B cell (primary cell): ENCODE measurements around the gene DDX39B. TPM values are rescaled to one million over a fixed set of nuclear protein-coding genes. Genes with fewer than 3 reads are reported as not detected.
A peak's percentile ranks its signal among the peaks of the same experiment; 100 is the strongest.
"Not testable (repeated sequence)": the region's sequence is repeated elsewhere in the genome, so short reads cannot be mapped to it uniquely, and the experiment has no call there.

Experiments
- ATAC-seq: fragments of 200-7000 bp; cut with Tn5 transposase; one replicate; pipeline ENCODE4 v1.10.0; 2021; ENCODE audit warnings: low read depth, mild to moderate bottlenecking, moderate number of reproducible peaks, moderate library complexity
- CTCF ChIA-PET: fragments of 350-600 bp; sonication (Branson Sonifier 250); formaldehyde crosslinking; loops from one replicate; lab custom pipeline; 2021; ENCODE audit warnings: antibody characterized with exemption, inconsistent platforms; lab: Charles Lee
- POLR2A ChIA-PET: fragments of 350-600 bp; sonication (Branson Sonifier 250); formaldehyde crosslinking; loops from one replicate; lab custom pipeline; 2021; ENCODE audit warnings: antibody characterized with exemption; lab: Charles Lee
- DNase-seq: peaks from one replicate; pipeline ENCODE4 v3.0.0; 2013
- H2AFZ ChIP-seq: 2 replicates; pipeline ENCODE4 v1.6.1; 2012; ENCODE audit warnings: mild to moderate bottlenecking, low read depth, low read length; ENCODE audit not compliant: insufficient read depth, poor library complexity, severe bottlenecking
- H3K27ac ChIP-seq, 2 donors: 1 replicate in 1 of 2; 2 replicates in 1 of 2; pipeline ENCODE4 v1.5.1; 2012 to 2013; ENCODE audit warnings: low read length in 2 of 2, mild to moderate bottlenecking in 2 of 2, moderate library complexity in 1 of 2
- H3K27me3 ChIP-seq, 4 experiments: fragments of 200-600 bp in 1 of 4; sonication (generic) in 1 of 4; replicated peaks in 1 of 4; 1 replicate in 2 of 4; 2 replicates in 2 of 4; pipeline versions ENCODE4 v1.6.1 to v1.7.0; 2013 to 2016; ENCODE audit warnings: low read length in 3 of 4, mild to moderate bottlenecking in 2 of 4, mixed read lengths in 1 of 4, moderate library complexity in 1 of 4; ENCODE audit not compliant: insufficient read depth in 4 of 4, control insufficient read depth in 3 of 4; ENCODE audit errors: control extremely low read depth in 1 of 4
- H3K36me3 ChIP-seq, 2 experiments: replicated peaks in 1 of 2; 1 replicate in 1 of 2; 2 replicates in 1 of 2; pipeline versions ENCODE4 v1.6.1 to v1.7.1; 2013; ENCODE audit warnings: low read length in 1 of 2; ENCODE audit not compliant: insufficient read depth in 2 of 2, control insufficient read depth in 1 of 2; ENCODE audit errors: control extremely low read depth in 1 of 2, extremely low read depth in 1 of 2
- H3K4me1 ChIP-seq, 2 donors: fragments of 200-600 bp in 1 of 2; sonication (generic) in 1 of 2; 1 replicate in 1 of 2; 2 replicates in 1 of 2; pipeline versions ENCODE4 v1.5.1 to v1.6.1; 2013 to 2017; ENCODE audit warnings: low read length in 2 of 2; ENCODE audit not compliant: control insufficient read depth in 2 of 2, insufficient read depth in 2 of 2
- H3K4me2 ChIP-seq: replicated peaks from 2 replicates; pipeline ENCODE3; 2012; ENCODE audit warnings: mild to moderate bottlenecking, low read depth, low read length; ENCODE audit not compliant: poor library complexity, severe bottlenecking
- H3K4me3 ChIP-seq, 5 experiments: fragments of 200-600 bp in 1 of 5; sonication (generic) in 1 of 5; 1 replicate in 3 of 5; 2 replicates in 2 of 5; pipeline versions ENCODE4 v1.5.1 to v1.7.0; 2011 to 2016; ENCODE audit warnings: low read length in 4 of 5, mild to moderate bottlenecking in 4 of 5, low read depth in 2 of 5, control low read depth in 1 of 5, moderate library complexity in 1 of 5; ENCODE audit not compliant: insufficient read depth in 1 of 5; ENCODE audit errors: control extremely low read depth in 1 of 5, extremely low read depth in 1 of 5
- H3K79me2 ChIP-seq: fragments of 200-600 bp; sonication (generic); one replicate; pipeline ENCODE4 v1.6.0; 2016; ENCODE audit warnings: low read length; ENCODE audit not compliant: control insufficient read depth, insufficient read depth
- H3K9ac ChIP-seq: fragments of 200-600 bp; sonication (generic); 2 replicates; pipeline ENCODE4 v1.6.1; 2017; ENCODE audit warnings: mild to moderate bottlenecking, low read length, moderate library complexity
- H3K9me3 ChIP-seq, 3 donors: one replicate each; pipeline versions ENCODE4 v1.6.1 to v1.7.1; 2013; ENCODE audit warnings: low read length in 2 of 3; ENCODE audit not compliant: control insufficient read depth in 2 of 3, insufficient read depth in 1 of 3; ENCODE audit errors: control extremely low read depth in 1 of 3
- H4K20me1 ChIP-seq: 2 replicates; pipeline ENCODE4 v1.6.0; 2012; ENCODE audit warnings: mild to moderate bottlenecking, low read length; ENCODE audit not compliant: insufficient read depth, control insufficient read depth, poor library complexity, severe bottlenecking
- H3K27ac Mint-ChIP-seq: one replicate; pipeline ENCODE4 v1.8.0; 2021; ENCODE audit warnings: mixed read lengths
- H3K27me3 Mint-ChIP-seq: one replicate; pipeline ENCODE4 v1.8.0; 2021; ENCODE audit warnings: mixed read lengths
- H3K4me1 Mint-ChIP-seq: one replicate; pipeline ENCODE4 v1.8.0; 2021; ENCODE audit warnings: mixed read lengths
- H3K4me3 Mint-ChIP-seq: one replicate; pipeline ENCODE4 v1.8.0; 2021; ENCODE audit warnings: mixed read lengths
- H3K9me3 Mint-ChIP-seq: one replicate; pipeline ENCODE4 v1.8.0; 2022; ENCODE audit warnings: mixed read lengths; ENCODE audit not compliant: insufficient read depth
- CTCF ChIP-seq: fragments of 200-600 bp; IDR thresholded peaks from one replicate; pipeline ENCODE4 v1.8.0; 2022; ENCODE audit warnings: antibody characterized with exemption, mild to moderate bottlenecking
- EZH2 ChIP-seq: IDR thresholded peaks from 2 replicates; pipeline ENCODE4 v1.6.1; 2012; ENCODE audit warnings: borderline replicate concordance, low read depth, mild to moderate bottlenecking, moderate library complexity, low read length; ENCODE audit not compliant: insufficient read depth, poor library complexity, severe bottlenecking
- WGBS: methylation state at CpG from one replicate; pipeline ENCODE4 v1.1.5; 2013; ENCODE audit warnings: missing lambda C conversion rate; ENCODE audit not compliant: insufficient coverage; 5-methylcytosine and 5-hydroxymethylcytosine counted together
- intact Hi-C: fragments of 100-400 bp; cut with micrococcal nuclease; formaldehyde crosslinking; loops from one replicate; pipeline ENCODE4 v1.10.0; 2022
- polyA minus RNA-seq: library from RNA; depleted of rRNA, polyadenylated mRNA; stranded (reverse); fragments of >200 nt; gene quantifications from 2 replicates; pipeline ENCODE4 v1.2.3, GENCODE V29; 2012
- polyA plus RNA-seq: library from polyadenylated mRNA; depleted of rRNA; stranded (reverse); fragments of >200 nt; gene quantifications from 2 replicates; pipeline ENCODE4 v1.2.3, GENCODE V29; 2012
- total RNA-seq, 2 donors: library from RNA; stranded (reverse); fragments of 120-200 nt in 1 of 2; gene quantifications; 1 replicate in 1 of 2; 2 replicates in 1 of 2; pipeline versions ENCODE4 v1.2.3 to v1.2.4, GENCODE V29; 2013 to 2022

DDX39B gene
- total RNA-seq (576 and 577 TPM in 2 replicates), polyA plus RNA-seq (838 and 919 TPM in 2 replicates), polyA minus RNA-seq (211 and 337 TPM in 2 replicates)
- total RNA-seq (2013): 292 TPM

- Histone ChIP-seq H3K4me2 (peak within 1 kb of the TSS; percentile 79), H3K36me3 (peaks cover 0 to 37% of the 10 kb centered on the region in 2 experiments), H3K79me2 (peaks cover 43% of the 10 kb centered on the region), H3K27me3 (no peaks in the 10 kb centered on the region), H2AFZ (peak within 1 kb of the TSS; percentile 79), H3K4me3 (peak within 1 kb of the TSS; percentile 79 to 100 (median 97)), H3K9me3 (no peaks in the 10 kb centered on the region), H3K4me1 (peaks cover 37 to 43% of the 10 kb centered on the region in 2 donors), H4K20me1 (peaks cover 35% of the 10 kb centered on the region), H3K9ac (peak within 1 kb of the TSS; percentile 93), H3K27ac (peak within 1 kb of the TSS; percentile 97 to 99)
- ChIA-PET CTCF (interaction anchor here (0.6 to 3.5 kb wide), 19 partner anchors 9 to 289 kb away, joined by 3 to 33 read pairs (median 5); partner anchors contain the start of genes LST1, LTB, MCCD1 and MICB), POLR2A (interaction anchor here (0.6 to 2.8 kb wide), 22 partner anchors 9 to 1994 kb away, joined by 3 to 34 read pairs (median 4); partner anchors contain the start of genes BAG6, DXO, GPANK1 and LTB)
- Mint-ChIP-seq H3K27ac (peak within 1 kb of the TSS; percentile 93), H3K9me3 (no peaks in the 10 kb centered on the region), H3K27me3 (no peaks in the 10 kb centered on the region), H3K4me3 (peak within 1 kb of the TSS; percentile 99), H3K4me1 (peaks cover 50% of the 10 kb centered on the region)
- no peak for TF ChIP-seq EZH2
- no peak for TF ChIP-seq CTCF
- peak; percentile 72 for ATAC-seq
- under 1% methylated on average over 40 of the region's 43 CpGs for WGBS
- intact Hi-C loops: loop anchor here (1.0 to 5.0 kb wide), 7 partner anchors 44 to 417 kb away; partner anchors contain the start of genes CLIC1, MICB, PRRC2A and SKIC2
- DNase-seq: peak; percentile 97
Observed at GRCh38 chr6:31541658-31542521, at the start of gene DDX39B. Gene DDX39B, minus strand, starts transcription at chr6:31542003. Its CDS starts 1,471 bp downstream, at chr6:31540532.

- H3K27me3 Mint-ChIP-seq, H3K9me3 Mint-ChIP-seq, H3K4me3 ChIP-seq, DNase-seq, H3K9ac ChIP-seq, H4K20me1 ChIP-seq, H3K36me3 ChIP-seq, ATAC-seq, H3K9me3 ChIP-seq, H3K27me3 ChIP-seq, intact Hi-C loops, H2AFZ ChIP-seq: not testable (repeated sequence)
- CTCF ChIA-PET: interaction anchor here (18.5 to 35.3 kb wide), 3 partner anchors 5 to 33 kb away, joined by 1108 to 2241 read pairs (median 1108); partner anchors contain the start of genes ATP6V1G2, LST1, LTA and LTB
- 69% methylated on average over 5 of the region's 5 CpGs for WGBS
- POLR2A ChIA-PET: interaction anchor here (35.3 kb wide), 1 partner anchor 25 kb away, joined by 1450 read pairs; the partner anchor contains the start of genes ATP6V1G2, LST1, LTA and LTB
- H3K4me1 ChIP-seq: peaks cover 83 to 90% of the 10 kb centered on the region in 2 donors
- H3K4me2 ChIP-seq: peak overlapping the region; percentile 15
- H3K4me3 Mint-ChIP-seq: peak overlapping the region; percentile 5
- peaks cover 77% of the 10 kb centered on the region for H3K79me2 ChIP-seq
- H3K27ac ChIP-seq: peak overlapping the region in 1 of 2 donors; percentile 68
- H3K27ac Mint-ChIP-seq: peak overlapping the region; percentile 56
- H3K4me1 Mint-ChIP-seq: peaks cover 78% of the 10 kb centered on the region
Observed at GRCh38 chr6:31590691-31591090, 48.9 kb upstream of the DDX39B start.
